IMR-90 (cell line): Measurements from ENCODE around the gene CPXM1. TPM values are rescaled to one million over a fixed set of nuclear protein-coding genes. Genes with fewer than 3 reads are reported as not detected.

Experiments
- ATAC-seq: fragments of 200-7000 bp; cut with Tn5 transposase; 2 replicates; pipeline ENCODE4 v1.9.1; 2020; ENCODE audit warnings: low read depth, mild to moderate bottlenecking, moderate library complexity
- BruUV-seq: library from RNA; stranded (reverse); fragments of 400-500 nt; replicated peaks from 2 replicates; lab custom pipeline; 2021; lab: Mats Ljungman, UMichigan
- CTCF ChIA-PET: fragments of 300-600 bp; formaldehyde crosslinking; extraction: SDS; loops from one replicate; lab custom pipeline; 2021; ENCODE audit warnings: antibody characterized with exemption; lab: Yijun Ruan, JAX
- POLR2A ChIA-PET: fragments of 300-600 bp; sonication (Branson Sonifier 250); formaldehyde crosslinking; loops from one replicate; lab custom pipeline; 2022; ENCODE audit warnings: antibody characterized with exemption; ENCODE audit not compliant: unreplicated experiment; lab: Charles Lee
- DNase-seq: peaks from one replicate; pipeline ENCODE4 v3.0.0; 2013
- H2AFZ ChIP-seq: replicated peaks from 2 replicates; pipeline ENCODE3; 2013; ENCODE audit warnings: low read length, mild to moderate bottlenecking; ENCODE audit not compliant: poor library complexity
- H2AK5ac ChIP-seq: 2 replicates; pipeline ENCODE4 v1.6.1; 2013; ENCODE audit warnings: low read depth, low read length, inconsistent platforms
- H2AK9ac ChIP-seq: replicated peaks from 2 replicates; pipeline ENCODE3; 2013; ENCODE audit warnings: mild to moderate bottlenecking, low read depth, low read length, moderate library complexity; ENCODE audit not compliant: poor library complexity
- H2BK120ac ChIP-seq: 2 replicates; pipeline ENCODE4 v1.6.1; 2013; ENCODE audit warnings: low read depth, low read length, inconsistent platforms
- H2BK15ac ChIP-seq: 3 replicates; pipeline ENCODE4 v1.6.1; 2013; ENCODE audit warnings: low read depth, low read length, inconsistent platforms
- H2BK20ac ChIP-seq: 2 replicates; pipeline ENCODE4 v1.6.1; 2013; ENCODE audit warnings: low read depth, mild to moderate bottlenecking, inconsistent platforms, low read length, moderate library complexity
- H2BK5ac ChIP-seq: 2 replicates; pipeline ENCODE4 v1.6.1; 2013; ENCODE audit warnings: mild to moderate bottlenecking, low read depth, low read length, inconsistent platforms; ENCODE audit not compliant: poor library complexity, severe bottlenecking
- H3K14ac ChIP-seq: replicated peaks from 2 replicates; pipeline ENCODE4 v1.6.1; 2013; ENCODE audit warnings: low read depth, low read length, inconsistent platforms
- H3K18ac ChIP-seq: 2 replicates; pipeline ENCODE4 v1.6.1; 2013; ENCODE audit warnings: low read depth, low read length, control low read depth
- H3K23ac ChIP-seq: 2 replicates; pipeline ENCODE4 v1.6.1; 2013; ENCODE audit warnings: low read depth, low read length, inconsistent platforms
- H3K27ac ChIP-seq: 2 replicates; pipeline ENCODE4 v1.5.1; 2013; ENCODE audit warnings: mild to moderate bottlenecking, control low read depth, low read length; ENCODE audit not compliant: insufficient read depth
- H3K27me3 ChIP-seq: 2 replicates; pipeline ENCODE4 v1.6.1; 2013; ENCODE audit warnings: low read length; ENCODE audit not compliant: control insufficient read depth, insufficient read depth
- H3K36me3 ChIP-seq: 2 replicates; pipeline ENCODE4 v1.6.1; 2013; ENCODE audit warnings: low read length, mixed read lengths; ENCODE audit not compliant: control insufficient read depth, insufficient read depth
- H3K4ac ChIP-seq: 2 replicates; pipeline ENCODE4 v1.6.1; 2013; ENCODE audit warnings: low read depth, low read length, inconsistent platforms
- H3K4me1 ChIP-seq: 2 replicates; pipeline ENCODE4 v1.6.1; 2013; ENCODE audit warnings: low read length, mixed read lengths; ENCODE audit not compliant: control insufficient read depth, insufficient read depth
- H3K4me2 ChIP-seq: 2 replicates; pipeline ENCODE4 v1.6.1; 2013; ENCODE audit warnings: low read depth, mild to moderate bottlenecking, control low read depth, low read length, moderate library complexity
- H3K4me3 ChIP-seq: 2 replicates; pipeline ENCODE4 v1.5.1; 2013; ENCODE audit warnings: low read depth, mild to moderate bottlenecking, control low read depth, low read length, moderate library complexity; ENCODE audit not compliant: insufficient read depth
- H3K56ac ChIP-seq: 2 replicates; pipeline ENCODE4 v1.6.1; 2013; ENCODE audit warnings: low read length, inconsistent platforms; ENCODE audit not compliant: insufficient read depth; ENCODE audit errors: extremely low read depth
- H3K79me1 ChIP-seq, 2 experiments: 2 replicates each; pipeline ENCODE4 v1.6.1; 2013; ENCODE audit warnings: low read length in 2 of 2, inconsistent platforms in 1 of 2, low read depth in 1 of 2
- H3K9ac ChIP-seq: 2 replicates; pipeline ENCODE4 v1.6.1; 2013; ENCODE audit warnings: low read depth, low read length, control low read depth
- H3K9me1 ChIP-seq: 2 replicates; pipeline ENCODE4 v1.6.1; 2013; ENCODE audit warnings: low read length, inconsistent platforms; ENCODE audit not compliant: insufficient read depth
- H3K9me3 ChIP-seq: 2 replicates; pipeline ENCODE4 v1.6.1; 2013; ENCODE audit warnings: low read length; ENCODE audit not compliant: control insufficient read depth, insufficient read depth
- H4K20me1 ChIP-seq: 2 replicates; pipeline ENCODE4 v1.6.1; 2013; ENCODE audit warnings: low read length, inconsistent platforms; ENCODE audit not compliant: insufficient read depth
- H4K5ac ChIP-seq: 2 replicates; pipeline ENCODE4 v1.6.1; 2013; ENCODE audit warnings: mild to moderate bottlenecking, low read depth, low read length, control low read depth
- H4K8ac ChIP-seq, 2 experiments: 2 replicates each; pipeline ENCODE4 v1.6.1; 2013; ENCODE audit warnings: low read depth in 2 of 2, low read length in 2 of 2, control low read depth in 1 of 2, inconsistent platforms in 1 of 2
- H4K91ac ChIP-seq: 2 replicates; pipeline ENCODE4 v1.6.1; 2013; ENCODE audit warnings: low read depth, low read length, inconsistent platforms; ENCODE audit not compliant: insufficient read depth
- BHLHE40 ChIP-seq: fragments of 150-350 bp; IDR thresholded peaks from 2 replicates; pipeline ENCODE4 v1.6.1; 2016; ENCODE audit warnings: mild to moderate bottlenecking, low read depth, low read length
- CEBPB ChIP-seq: IDR thresholded peaks from 2 replicates; pipeline ENCODE4 v1.6.1; 2012; ENCODE audit warnings: low read depth, low read length, improper control_type of control experiment
- CHD1 ChIP-seq: IDR thresholded peaks from 2 replicates; pipeline ENCODE4 v1.6.1; 2012; ENCODE audit warnings: low read depth, low read length, improper control_type of control experiment
- FOS ChIP-seq: fragments of 150-350 bp; IDR thresholded peaks from 2 replicates; pipeline ENCODE4 v1.6.1; 2016; ENCODE audit warnings: low read depth, low read length
- MAFK ChIP-seq: IDR thresholded peaks from 2 replicates; pipeline ENCODE4 v1.6.1; 2012; ENCODE audit warnings: low read depth, low read length, improper control_type of control experiment
- MAZ ChIP-seq: IDR thresholded peaks from 2 replicates; pipeline ENCODE4 v1.6.1; 2012; ENCODE audit warnings: low read depth, mild to moderate bottlenecking, low read length, improper control_type of control experiment, moderate library complexity, borderline replicate concordance
- MXI1 ChIP-seq: IDR thresholded peaks from 2 replicates; pipeline ENCODE4 v1.6.1; 2012; ENCODE audit warnings: low read depth, mild to moderate bottlenecking, low read length, moderate library complexity, borderline replicate concordance
- POLR2A ChIP-seq: IDR thresholded peaks from 2 replicates; pipeline ENCODE4 v1.6.1; 2012; ENCODE audit warnings: mild to moderate bottlenecking, low read depth, low read length
- RAD21 ChIP-seq: IDR thresholded peaks from 2 replicates; pipeline ENCODE4 v1.6.1; 2012; ENCODE audit warnings: low read length, improper control_type of control experiment
- WGBS, 2 experiments: methylation state at CpG; one replicate each; pipeline versions ENCODE4 v1.1.5 to v1.1.7; 2013; ENCODE audit warnings: missing lambda C conversion rate in 2 of 2; ENCODE audit not compliant: insufficient read length in 1 of 2; ENCODE audit errors: extremely low coverage in 2 of 2; 5-methylcytosine and 5-hydroxymethylcytosine counted together
- dilution Hi-C: fragments of 300-500 bp; cut with HindIII; formaldehyde crosslinking; loops from one replicate; pipeline ENCODE4 v1.14.3; 2018; ENCODE audit warnings: low sequenced_read_pairs; ENCODE audit not compliant: unreplicated experiment
- in situ Hi-C: fragments of 300-500 bp; cut with MboI; formaldehyde crosslinking; loops from 3 replicates; pipeline ENCODE4 v1.14.3; 2019; ENCODE audit warnings: low sequenced_read_pairs, inconsistent platforms, mixed read lengths
- intact Hi-C: fragments of 100-400 bp; cut with micrococcal nuclease; formaldehyde crosslinking; loops from 2 replicates; pipeline ENCODE4 v1.10.0; 2022
- polyA plus RNA-seq, 3 experiments: library from polyadenylated mRNA; depleted of rRNA; stranded (reverse); fragments of >200 nt; gene quantifications; 2 replicates each; pipeline ENCODE4 v1.2.3, GENCODE V29; 2012; ENCODE audit warnings: low replicate concordance in 1 of 3
- total RNA-seq: library from RNA; depleted of rRNA; stranded (reverse); fragments of >200 nt; gene quantifications from 2 replicates; pipeline ENCODE4 v1.2.3, GENCODE V29; 2012
- TF ChIP-seq, protein P1 (sequence below): conservative IDR thresholded peaks from 2 replicates; pipeline ENCODE4 v1.5.1; 2012; ENCODE audit warnings: mild to moderate bottlenecking, low read depth, low read length, improper control_type of control experiment
- TF ChIP-seq, protein P2 (sequence below): fragments of 150-350 bp; IDR thresholded peaks from 2 replicates; pipeline ENCODE4 v1.6.1; 2016; ENCODE audit warnings: low read depth, mild to moderate bottlenecking, low read length, moderate library complexity, borderline replicate concordance

The CPXM1 gene
- total and polyA plus RNA-seq, 2 of the 4 experiments (the other 2 are of a cell fraction), result 1.1 to 4.6 TPM

DNA sequence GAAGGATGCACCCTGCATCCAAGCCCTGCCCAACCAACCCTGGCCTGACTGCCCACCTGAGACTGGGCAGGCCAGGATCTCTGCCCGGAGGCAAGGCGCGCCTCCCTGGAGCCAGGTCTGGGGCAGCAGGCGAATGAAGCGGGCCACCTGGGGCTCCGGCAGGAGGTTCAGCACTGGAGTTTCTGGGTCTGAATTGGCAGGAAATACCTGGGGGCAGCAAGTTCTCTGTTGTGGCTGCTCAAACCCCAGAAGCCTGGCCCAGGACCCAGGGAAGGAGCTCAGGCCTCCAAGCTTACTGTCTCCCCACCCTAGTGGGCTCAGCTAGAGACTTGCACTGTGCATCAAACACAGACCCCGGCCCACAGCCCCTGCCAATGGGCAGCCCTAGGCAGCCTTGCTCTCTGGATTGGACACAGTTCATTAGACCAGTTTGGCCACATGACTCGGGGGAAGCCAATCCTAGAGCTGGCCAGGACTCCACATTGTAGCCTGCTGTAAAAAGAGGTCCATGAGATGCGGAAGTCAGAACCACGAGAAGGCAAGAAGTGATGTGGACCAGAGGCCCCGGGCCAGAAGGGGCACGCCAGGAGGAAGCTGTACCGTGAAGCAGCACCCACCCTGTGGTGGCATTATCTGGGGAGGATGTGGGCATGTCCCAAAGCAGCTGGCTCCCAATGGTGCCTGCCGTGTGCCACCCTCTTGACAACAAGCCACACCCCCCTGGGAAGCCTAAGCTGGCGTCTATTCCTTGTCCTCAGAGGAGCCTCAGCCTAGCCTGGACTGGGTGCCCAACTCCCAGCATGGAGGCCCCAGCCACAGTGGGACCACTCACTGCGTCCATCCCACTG is 3.1 kb downstream of the CPXM1 start:
- Histone ChIP-seq H2BK15ac (no peak overlapping the region), H4K20me1 (no peaks in the 10 kb centered on the region), H3K4me3 (no peak overlapping the region), H3K9me1 (no peaks in the 10 kb centered on the region), H2BK5ac (no peak overlapping the region), H2AK5ac (no peak overlapping the region), H3K27me3 (peaks cover 42% of the 10 kb centered on the region), H4K8ac (no peak overlapping the region), H3K4me2 (no peak overlapping the region), H3K79me1 (no peaks in the 10 kb centered on the region), H3K4me1 (no peaks in the 10 kb centered on the region; the same call in 1 of the 2 replicates), H3K56ac (no peak overlapping the region), H3K23ac (no peak overlapping the region), H3K36me3 (no peaks in the 10 kb centered on the region; the same call in 1 of the 2 replicates), H3K4ac (no peak overlapping the region), H2BK120ac (no peak overlapping the region), H3K9ac (no peak overlapping the region), H3K18ac (no peak overlapping the region), H4K91ac (no peak overlapping the region), H3K14ac (no peak overlapping the region), H3K9me3 (0 out of 2 replicates have a peak, but pooled peaks cover 6% of the 10 kb centered on the region), H2AFZ (no peak overlapping the region), H2AK9ac (no peak overlapping the region), H3K27ac (no peak overlapping the region), H2BK20ac (no peak overlapping the region), H4K5ac (no peak overlapping the region)
- ATAC-seq (no peak), DNase-seq (no peak)
- intact Hi-C loops, result no loop called here
- in situ Hi-C loops, result no loop called here
- BruUV-seq, result no TSS peak
- ChIA-PET CTCF (interaction anchor here (0.6 kb wide), 1 partner anchor 17 kb away, joined by 3 read pairs; no protein-coding TSS in a partner anchor), POLR2A (no interaction called here)
- dilution Hi-C loops, result no loop called here
- TF ChIP-seq CHD1, result no peak
- no peak for TF ChIP-seq MAFK
- no peak for TF ChIP-seq BHLHE40
- TF ChIP-seq, protein P1, sequence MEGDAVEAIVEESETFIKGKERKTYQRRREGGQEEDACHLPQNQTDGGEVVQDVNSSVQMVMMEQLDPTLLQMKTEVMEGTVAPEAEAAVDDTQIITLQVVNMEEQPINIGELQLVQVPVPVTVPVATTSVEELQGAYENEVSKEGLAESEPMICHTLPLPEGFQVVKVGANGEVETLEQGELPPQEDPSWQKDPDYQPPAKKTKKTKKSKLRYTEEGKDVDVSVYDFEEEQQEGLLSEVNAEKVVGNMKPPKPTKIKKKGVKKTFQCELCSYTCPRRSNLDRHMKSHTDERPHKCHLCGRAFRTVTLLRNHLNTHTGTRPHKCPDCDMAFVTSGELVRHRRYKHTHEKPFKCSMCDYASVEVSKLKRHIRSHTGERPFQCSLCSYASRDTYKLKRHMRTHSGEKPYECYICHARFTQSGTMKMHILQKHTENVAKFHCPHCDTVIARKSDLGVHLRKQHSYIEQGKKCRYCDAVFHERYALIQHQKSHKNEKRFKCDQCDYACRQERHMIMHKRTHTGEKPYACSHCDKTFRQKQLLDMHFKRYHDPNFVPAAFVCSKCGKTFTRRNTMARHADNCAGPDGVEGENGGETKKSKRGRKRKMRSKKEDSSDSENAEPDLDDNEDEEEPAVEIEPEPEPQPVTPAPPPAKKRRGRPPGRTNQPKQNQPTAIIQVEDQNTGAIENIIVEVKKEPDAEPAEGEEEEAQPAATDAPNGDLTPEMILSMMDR, result no peak
- no peak for TF ChIP-seq CEBPB
- TF ChIP-seq FOS, result no peak
- TF ChIP-seq MXI1, result no peak
- TF ChIP-seq MAZ, result no peak
- no peak for TF ChIP-seq POLR2A
- TF ChIP-seq, protein P2, sequence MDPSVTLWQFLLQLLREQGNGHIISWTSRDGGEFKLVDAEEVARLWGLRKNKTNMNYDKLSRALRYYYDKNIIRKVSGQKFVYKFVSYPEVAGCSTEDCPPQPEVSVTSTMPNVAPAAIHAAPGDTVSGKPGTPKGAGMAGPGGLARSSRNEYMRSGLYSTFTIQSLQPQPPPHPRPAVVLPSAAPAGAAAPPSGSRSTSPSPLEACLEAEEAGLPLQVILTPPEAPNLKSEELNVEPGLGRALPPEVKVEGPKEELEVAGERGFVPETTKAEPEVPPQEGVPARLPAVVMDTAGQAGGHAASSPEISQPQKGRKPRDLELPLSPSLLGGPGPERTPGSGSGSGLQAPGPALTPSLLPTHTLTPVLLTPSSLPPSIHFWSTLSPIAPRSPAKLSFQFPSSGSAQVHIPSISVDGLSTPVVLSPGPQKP, result no peak
- no peak for TF ChIP-seq RAD21
- 95% methylated on average over 8 of the region's 16 CpGs; no CpG with 5 or more reads in 1 of the 2 experiments for WGBS, 2 experiments
